ENCODE data around the gene POT1. TPM values are rescaled to one million over a fixed set of nuclear protein-coding genes. Genes with fewer than 3 reads are reported as not detected.

The POT1 gene
- total and polyA plus RNA-seq, 2 experiments from 2014 or later = 12.0 to 40.4 TPM

DNA sequence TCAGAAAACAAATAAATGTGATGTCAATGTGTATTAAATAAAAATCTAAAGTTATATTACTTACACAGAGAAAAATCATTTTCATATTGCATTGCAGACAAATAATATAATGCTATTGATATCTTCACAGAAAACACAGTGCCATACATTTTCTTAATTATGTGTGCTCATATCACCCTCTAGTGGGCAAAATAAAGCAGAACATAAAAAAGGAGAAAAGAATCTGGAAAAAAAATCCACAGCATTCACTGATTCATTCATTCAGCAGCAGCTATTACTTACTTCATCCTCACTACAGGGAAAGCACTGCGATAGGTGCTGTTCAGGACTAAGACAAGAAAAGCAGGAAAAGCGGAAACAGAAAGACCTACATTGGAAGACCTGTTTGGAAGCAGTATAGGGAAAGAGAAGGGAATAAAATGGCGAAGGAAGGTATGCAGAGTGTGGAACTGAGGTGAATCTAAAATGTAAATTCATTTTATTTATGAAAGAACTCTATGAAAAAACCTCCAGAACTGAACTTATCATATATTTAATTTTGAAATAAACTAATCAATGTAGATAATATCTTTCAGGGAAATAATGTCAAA is 73.2 kb downstream of the POT1 start:
- Mint-ChIP-seq H3K4me3 (no peak overlapping the region), H3K27ac (no peak overlapping the region), H3K27me3 (ENCODE audit: insufficient read depth, low read depth, poor library complexity) (no peaks in the 10 kb centered on the region), H3K9me3 (peaks cover 12% of the 10 kb centered on the region; the same call in 2 of the 3 replicates), H3K36me3 (ENCODE audit: low read depth) (peaks cover 19% of the 10 kb centered on the region; the same call in 2 of the 3 replicates), H3K4me1 (no peaks in the 10 kb centered on the region)
- no peaks in the 10 kb centered on the region for H3K79me2 ChIP-seq (replicated peaks; ENCODE audit: insufficient read depth)
- TF ChIP-seq CTCF (conservative IDR thresholded peaks at IDR 0.05; ENCODE audit: low read depth in 2 of 2) (peak in 1 of 2 experiments; percentile 87), POLR2AphosphoS5 (IDR thresholded peaks at IDR 0.05; ENCODE audit: low read depth) (no peak)
- H3K27me3 ChIP-seq (ENCODE audit: insufficient read depth) = no peaks in the 10 kb centered on the region
- DNase-seq (ENCODE audit: low spot score) (peak; percentile 67), ATAC-seq (no peak)
- no peaks in the 10 kb centered on the region for H3K9me2 ChIP-seq (ENCODE audit: insufficient read depth)
- H4K20me1 ChIP-seq (replicated peaks; ENCODE audit: insufficient read depth) = no peaks in the 10 kb centered on the region
- H3K4me1 ChIP-seq (ENCODE audit: insufficient read depth) = no peaks in the 10 kb centered on the region
- H3K4me3 ChIP-seq = no peak overlapping the region
- no peak overlapping the region for H3K4me2 ChIP-seq
- no peaks in the 10 kb centered on the region for H3F3A ChIP-seq (replicated peaks; ENCODE audit: low read depth)
- no peaks in the 10 kb centered on the region for H3K36me3 ChIP-seq (ENCODE audit: insufficient read depth)
- H3K27ac ChIP-seq (ENCODE audit: low read depth) = no peak overlapping the region
- no peak overlapping the region for H2AFZ ChIP-seq

DNA sequence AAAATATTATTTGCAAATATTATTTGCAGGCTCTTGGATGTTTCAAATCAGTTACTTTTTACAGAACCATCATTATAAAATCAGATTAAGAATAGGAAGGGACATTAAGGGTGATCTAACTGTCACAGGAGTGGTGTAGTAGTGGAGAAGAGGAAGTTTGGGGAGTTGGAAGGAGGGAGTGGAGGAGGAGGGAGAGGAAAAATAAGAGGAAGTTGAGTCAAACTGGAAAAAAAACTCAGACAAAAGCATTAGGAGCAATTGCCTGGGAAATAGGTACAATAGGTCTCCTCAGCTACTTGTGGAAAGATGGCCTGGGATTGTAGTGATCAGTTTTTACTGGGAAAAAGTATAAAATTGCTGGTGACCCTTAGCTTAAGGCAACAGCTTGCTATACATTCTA is 86.3 kb downstream of the POT1 start:
- no peaks in the 10 kb centered on the region for H3K9me3 Mint-ChIP-seq
- no peak overlapping the region for H3K27ac ChIP-seq (ENCODE audit: low read depth)
- no peaks in the 10 kb centered on the region for H3F3A ChIP-seq (replicated peaks; ENCODE audit: low read depth)
- H3K4me3 ChIP-seq = no peak overlapping the region
- no peaks in the 10 kb centered on the region for H3K27me3 ChIP-seq (ENCODE audit: insufficient read depth)
- no peaks in the 10 kb centered on the region for H3K9me2 ChIP-seq (ENCODE audit: insufficient read depth)
- H4K20me1 ChIP-seq (replicated peaks; ENCODE audit: insufficient read depth) = no peaks in the 10 kb centered on the region
- H3K4me2 ChIP-seq = no peak overlapping the region
- H3K27me3 Mint-ChIP-seq (ENCODE audit: insufficient read depth, low read depth, poor library complexity) = no peaks in the 10 kb centered on the region
- H2AFZ ChIP-seq = no peak overlapping the region
- H3K36me3 Mint-ChIP-seq (ENCODE audit: low read depth) = no peaks in the 10 kb centered on the region; the same call in 2 of the 3 replicates
- ATAC-seq (no peak), DNase-seq (ENCODE audit: low spot score) (no peak)
- H3K36me3 ChIP-seq (ENCODE audit: insufficient read depth) = no peaks in the 10 kb centered on the region
- no peaks in the 10 kb centered on the region; the same call in 2 of the 3 replicates for H3K4me1 Mint-ChIP-seq
- H3K4me1 ChIP-seq (ENCODE audit: insufficient read depth) = peaks cover 3% of the 10 kb centered on the region; the same call in 1 of the 2 replicates
- TF ChIP-seq ZNF331 (CRISPR knock-in tag; IDR thresholded peaks at IDR 0.05; ENCODE audit: low read depth) = no peak
- H3K4me3 Mint-ChIP-seq = no peak overlapping the region
- H3K79me2 ChIP-seq (replicated peaks; ENCODE audit: insufficient read depth) = no peaks in the 10 kb centered on the region
- no peak overlapping the region for H3K27ac Mint-ChIP-seq

DNA sequence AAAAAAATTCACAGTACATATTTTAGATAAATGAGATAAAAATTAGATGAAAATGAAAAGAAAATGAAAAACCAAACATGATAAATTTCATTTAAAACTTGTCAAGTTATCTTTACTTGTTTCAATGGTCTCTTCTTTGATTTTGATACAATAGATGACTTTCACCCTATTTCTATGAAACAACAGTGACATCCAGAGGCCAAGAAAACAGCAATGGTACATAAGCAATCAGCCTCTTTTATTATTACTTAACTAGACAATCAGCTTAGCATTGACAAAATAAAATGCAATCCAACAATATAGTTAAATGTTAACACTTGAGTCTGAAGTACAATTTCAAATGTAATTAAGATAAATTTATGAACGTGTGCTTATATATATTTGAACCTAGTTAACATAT is 89.2 kb downstream of the POT1 start:
- ATAC-seq (no peak), DNase-seq (ENCODE audit: low spot score) (peak; percentile 43)
- Mint-ChIP-seq H3K4me1 (no peaks in the 10 kb centered on the region; the same call in 2 of the 3 replicates), H3K9me3 (no peaks in the 10 kb centered on the region), H3K36me3 (ENCODE audit: low read depth) (no peaks in the 10 kb centered on the region; the same call in 2 of the 3 replicates), H3K27ac (no peak overlapping the region), H3K27me3 (ENCODE audit: insufficient read depth, low read depth, poor library complexity) (no peaks in the 10 kb centered on the region), H3K4me3 (no peak overlapping the region)
- H2AFZ ChIP-seq = no peak overlapping the region
- H3K27me3 ChIP-seq (ENCODE audit: insufficient read depth) = no peaks in the 10 kb centered on the region
- H3K27ac ChIP-seq (ENCODE audit: low read depth) = no peak overlapping the region
- no peak for TF ChIP-seq JUNB (IDR thresholded peaks at IDR 0.05; ENCODE audit: unreplicated experiment)
- no peak for TF ChIP-seq EZH2 (IDR thresholded peaks at IDR 0.05; ENCODE audit: low read depth, unreplicated experiment)
- peak in 1 of 2 experiments; percentile 69; a peak in 3 of 4 replicates for TF ChIP-seq CTCF (conservative IDR thresholded peaks at IDR 0.05; ENCODE audit: low read depth in 2 of 2)
- TF ChIP-seq ZNF331 (CRISPR knock-in tag; IDR thresholded peaks at IDR 0.05; ENCODE audit: low read depth) = no peak
- TF ChIP-seq ZNF114 (CRISPR knock-in tag; IDR thresholded peaks at IDR 0.05) = no peak
- TF ChIP-seq, protein P1, sequence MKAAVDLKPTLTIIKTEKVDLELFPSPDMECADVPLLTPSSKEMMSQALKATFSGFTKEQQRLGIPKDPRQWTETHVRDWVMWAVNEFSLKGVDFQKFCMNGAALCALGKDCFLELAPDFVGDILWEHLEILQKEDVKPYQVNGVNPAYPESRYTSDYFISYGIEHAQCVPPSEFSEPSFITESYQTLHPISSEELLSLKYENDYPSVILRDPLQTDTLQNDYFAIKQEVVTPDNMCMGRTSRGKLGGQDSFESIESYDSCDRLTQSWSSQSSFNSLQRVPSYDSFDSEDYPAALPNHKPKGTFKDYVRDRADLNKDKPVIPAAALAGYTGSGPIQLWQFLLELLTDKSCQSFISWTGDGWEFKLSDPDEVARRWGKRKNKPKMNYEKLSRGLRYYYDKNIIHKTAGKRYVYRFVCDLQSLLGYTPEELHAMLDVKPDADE (IDR thresholded peaks at IDR 0.05) = no peak
- TF ChIP-seq NANOG (IDR thresholded peaks at IDR 0.05; ENCODE audit: borderline replicate concordance) = no peak
- no peak for TF ChIP-seq EZH2phosphoT487 (IDR thresholded peaks at IDR 0.05; ENCODE audit: unreplicated experiment)
- H4K20me1 ChIP-seq (replicated peaks; ENCODE audit: insufficient read depth) = no peaks in the 10 kb centered on the region
- no peak overlapping the region for H3K4me3 ChIP-seq
- no peak overlapping the region for H3K4me2 ChIP-seq
- H3K9me2 ChIP-seq (ENCODE audit: insufficient read depth) = no peaks in the 10 kb centered on the region
- H3K4me1 ChIP-seq (ENCODE audit: insufficient read depth) = peaks cover 14% of the 10 kb centered on the region; the same call in 1 of the 2 replicates
- H3F3A ChIP-seq (replicated peaks; ENCODE audit: low read depth) = no peaks in the 10 kb centered on the region
- H3K36me3 ChIP-seq (ENCODE audit: insufficient read depth) = no peaks in the 10 kb centered on the region
- H3K79me2 ChIP-seq (replicated peaks; ENCODE audit: insufficient read depth) = no peaks in the 10 kb centered on the region

Measured in GM23338 (cell line).